ENCODE results near the gene VSX2.
A peak's percentile ranks its signal among the peaks of the same experiment; 100 is the strongest.

Gene VSX2

GRCh38 chr14:74238974-74239847 lies at the start of gene VSX2:
Gene VSX2 (plus strand): TSS chr14:74239449. CDS start chr14:74239562, 113 bp downstream.
- DNase-seq, result no peak

GRCh38 chr14:74190927-74191575 lies 48.2 kb upstream of the VSX2 start:
- DNase-seq, result no peak

GRCh38 chr14:74194506-74195274 lies 44.6 kb upstream of the VSX2 start:
- no peak for DNase-seq

GRCh38 chr14:74195623-74196022 lies 43.6 kb upstream of the VSX2 start:
- no peak for DNase-seq

- no peak for DNase-seq
Observed at GRCh38 chr14:74198441-74199234, 40.6 kb upstream of the VSX2 start.

DNA sequence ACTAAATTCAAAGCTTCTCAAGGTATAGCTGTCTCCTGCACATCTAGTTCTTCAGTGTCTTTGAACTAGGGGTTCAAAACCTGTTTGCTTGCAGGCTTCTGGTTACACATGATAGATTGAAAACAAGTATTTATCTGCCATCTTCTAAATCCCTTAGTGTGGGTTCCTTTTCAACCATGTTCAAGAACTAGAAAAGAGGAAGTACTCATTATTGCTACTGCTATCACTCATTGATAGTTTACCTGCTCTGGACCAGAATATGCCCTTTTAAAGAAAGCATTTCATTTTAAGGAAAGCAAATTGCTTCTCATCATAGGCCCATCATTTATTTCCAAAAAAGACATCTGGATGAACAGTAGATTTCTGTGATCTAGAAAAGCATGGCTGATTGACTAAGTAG lies 37.1 kb upstream of the VSX2 start:
- no peak for DNase-seq

GRCh38 chr14:74203639-74204038 lies 35.6 kb upstream of the VSX2 start:
- DNase-seq, result no peak

DNA sequence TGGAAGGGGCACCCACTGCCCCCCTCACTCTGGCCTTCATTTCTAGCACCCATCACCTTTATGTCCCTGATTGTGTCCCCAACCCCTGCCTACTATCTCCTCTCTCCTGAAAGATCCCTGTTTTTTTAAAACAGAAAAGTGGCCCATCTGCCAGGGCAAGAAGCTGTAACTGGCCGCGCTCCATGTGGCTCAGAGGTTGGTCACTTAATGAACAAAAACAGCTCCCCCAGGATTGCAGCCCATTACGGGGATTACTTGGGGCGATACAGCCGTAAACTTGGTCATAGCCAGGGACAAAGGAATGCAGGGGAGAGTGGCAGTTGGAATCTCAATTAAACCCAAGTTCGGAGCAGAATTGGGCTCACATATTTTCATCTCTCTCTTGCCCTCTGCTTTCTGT lies 34.8 kb upstream of the VSX2 start:
- no peak for DNase-seq

DNA sequence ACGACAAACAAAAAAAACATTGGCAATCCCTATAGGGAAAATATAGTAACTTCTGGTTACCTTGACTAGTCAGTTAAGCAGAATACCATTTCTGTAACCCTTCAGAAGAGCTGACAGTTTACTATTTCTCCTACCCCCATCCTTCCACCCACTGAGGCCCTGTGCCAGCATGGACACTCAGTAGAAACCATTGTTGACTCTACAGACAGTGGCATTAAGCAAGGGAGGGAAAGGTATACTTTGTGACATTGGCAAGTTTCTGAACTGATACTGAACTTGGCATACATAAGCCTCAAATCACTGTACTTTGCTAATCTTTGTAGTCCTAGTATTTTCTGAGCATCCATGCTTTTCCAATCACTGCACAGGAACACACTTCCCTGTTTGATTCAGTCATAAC lies 33.4 kb upstream of the VSX2 start:
- DNase-seq, result no peak

GRCh38 chr14:74207943-74208342 lies 31.3 kb upstream of the VSX2 start:
- no peak for DNase-seq

GRCh38 chr14:74208642-74209041 lies 30.6 kb upstream of the VSX2 start:
- DNase-seq, result no peak

- DNase-seq, result no peak
Observed at GRCh38 chr14:74211945-74212580, 27.2 kb upstream of the VSX2 start.

GRCh38 chr14:74213907-74214803 lies 25.1 kb upstream of the VSX2 start:
- DNase-seq, result no peak

DNA sequence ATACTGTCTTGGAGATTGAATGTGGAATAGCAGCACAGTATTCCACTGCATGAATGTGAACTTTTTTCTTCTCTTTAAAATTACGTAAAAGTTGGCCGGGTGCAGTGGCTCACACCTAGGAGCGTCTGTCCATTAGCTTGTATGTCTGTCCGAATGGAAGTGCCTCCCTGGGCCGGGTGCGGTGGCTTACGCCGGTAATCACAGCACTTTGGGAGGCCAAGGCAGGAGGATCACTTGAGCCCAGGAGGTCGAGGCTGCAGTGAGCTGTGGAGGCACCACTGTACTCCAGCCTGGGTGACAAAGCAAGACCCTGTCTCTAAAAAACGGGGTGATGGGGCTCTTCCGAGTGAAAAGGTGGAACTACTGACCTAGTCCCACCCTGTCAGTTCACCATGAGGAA lies 22.6 kb upstream of the VSX2 start:
- no peak for DNase-seq

GRCh38 chr14:74217672-74218448 lies 21.4 kb upstream of the VSX2 start:
- peak; percentile 84 to 85 for DNase-seq

GRCh38 chr14:74218462-74218861 lies 20.8 kb upstream of the VSX2 start:
- DNase-seq, result no peak

- no peak for DNase-seq
Observed at GRCh38 chr14:74219277-74220205, 19.7 kb upstream of the VSX2 start.

GRCh38 chr14:74220991-74221390 lies 18.3 kb upstream of the VSX2 start:
- DNase-seq, result no peak

- DNase-seq, result no peak
Observed at GRCh38 chr14:74221741-74222140, 17.5 kb upstream of the VSX2 start.
